HG03457 (cell line): ENCODE data around the gene TNFSF9.
"Not testable (repeated sequence)": the region's sequence is repeated elsewhere in the genome, so short reads cannot be mapped to it uniquely, and the experiment has no call there.

ENCODE experiments used
- ATAC-seq: cut with Tn5 transposase; IDR thresholded peaks from one replicate; pipeline ENCODE4 v1.9.1; 2021; ENCODE audit warnings: moderate number of reproducible peaks; ENCODE audit not compliant: unreplicated experiment

The TNFSF9 gene

GRCh38 chr19:6503407-6504201 lies 27.2 kb upstream of the TNFSF9 start:
- no peak for ATAC-seq

- not testable (repeated sequence) for ATAC-seq
Measured at GRCh38 chr19:6508028-6508771, 22.6 kb upstream of the TNFSF9 start.

GRCh38 chr19:6509118-6509971 lies 21.5 kb upstream of the TNFSF9 start:
- ATAC-seq = no peak

GRCh38 chr19:6510618-6511017 lies 20.2 kb upstream of the TNFSF9 start:
- ATAC-seq = no peak

- no peak for ATAC-seq
Measured at GRCh38 chr19:6514089-6514488, 16.7 kb upstream of the TNFSF9 start.

GRCh38 chr19:6514926-6515544 lies 15.8 kb upstream of the TNFSF9 start:
- ATAC-seq = no peak

GRCh38 chr19:6516018-6516658 lies 14.7 kb upstream of the TNFSF9 start:
- ATAC-seq = no peak

GRCh38 chr19:6516659-6517291 lies 14.1 kb upstream of the TNFSF9 start:
- peak; percentile 38 for ATAC-seq

- no peak for ATAC-seq
Measured at GRCh38 chr19:6518145-6518911, 12.5 kb upstream of the TNFSF9 start.

GRCh38 chr19:6519289-6519688 lies 11.5 kb upstream of the TNFSF9 start:
- no peak for ATAC-seq

GRCh38 chr19:6521718-6522646 lies 8.8 kb upstream of the TNFSF9 start:
- ATAC-seq = peak; percentile 37

GRCh38 chr19:6522712-6523111 lies 8.1 kb upstream of the TNFSF9 start:
- no peak for ATAC-seq

GRCh38 chr19:6524311-6524710 lies 6.5 kb upstream of the TNFSF9 start:
- ATAC-seq = no peak

- ATAC-seq = peak; percentile 37
Measured at GRCh38 chr19:6527893-6528543, 2.8 kb upstream of the TNFSF9 start.

- ATAC-seq = no peak
Measured at GRCh38 chr19:6528544-6529121, 2.2 kb upstream of the TNFSF9 start.

- ATAC-seq = no peak
Measured at GRCh38 chr19:6529351-6529750, 1.5 kb upstream of the TNFSF9 start.

- no peak for ATAC-seq
Measured at GRCh38 chr19:6529937-6530385, 865 bp upstream of the TNFSF9 start.
